Activated T-cell treated with anti-CD3 and anti-CD28 coated beads, Interleukin-2, amount 50 U/mL, for 1 hour (primary cell): ENCODE measurements around the gene MTA1.
A peak's percentile ranks its signal among the peaks of the same experiment; 100 is the strongest.

ENCODE experiments used
- DNase-seq: peaks from one replicate; pipeline ENCODE4 v3.0.0-alpha.2; 2020

The MTA1 gene

GRCh38 chr14:105467249-105467941 lies 47.8 kb downstream of the MTA1 start:
- no peak for DNase-seq

DNA sequence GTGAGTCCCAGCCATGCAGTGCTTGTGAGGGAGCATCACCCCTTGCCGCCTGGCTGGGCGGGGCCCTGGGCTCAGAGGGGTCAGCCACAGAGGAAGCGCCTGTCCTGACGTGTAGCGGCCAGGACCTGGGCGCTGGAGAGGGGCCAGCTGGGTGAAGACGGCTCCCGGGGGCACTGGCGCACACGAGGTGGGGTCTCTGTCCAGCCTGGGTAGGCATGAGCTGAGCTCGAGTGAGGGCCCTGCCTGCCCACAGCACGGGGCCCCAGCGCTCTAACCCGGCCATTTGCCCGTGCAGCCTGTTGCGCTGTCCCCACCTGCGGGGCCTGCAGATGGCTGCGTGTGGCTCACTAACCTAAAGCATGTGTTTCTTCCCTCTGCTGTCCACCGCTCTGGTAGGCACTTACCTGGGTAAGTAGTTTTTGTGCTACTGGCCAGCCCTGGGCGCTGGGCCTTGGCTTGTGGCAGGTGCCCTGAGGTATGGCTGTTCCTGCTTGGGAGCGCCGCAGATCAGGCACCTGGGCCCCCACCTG lies 48.4 kb downstream of the MTA1 start:
- DNase-seq = no peak

GRCh38 chr14:105468621-105469241 lies 49.1 kb downstream of the MTA1 start:
- no peak for DNase-seq

- no peak for DNase-seq
Observed at GRCh38 chr14:105469456-105470349, 50.1 kb downstream of the MTA1 start.

GRCh38 chr14:105470350-105471296 lies 51.0 kb downstream of the MTA1 start:
- DNase-seq = no peak

DNA sequence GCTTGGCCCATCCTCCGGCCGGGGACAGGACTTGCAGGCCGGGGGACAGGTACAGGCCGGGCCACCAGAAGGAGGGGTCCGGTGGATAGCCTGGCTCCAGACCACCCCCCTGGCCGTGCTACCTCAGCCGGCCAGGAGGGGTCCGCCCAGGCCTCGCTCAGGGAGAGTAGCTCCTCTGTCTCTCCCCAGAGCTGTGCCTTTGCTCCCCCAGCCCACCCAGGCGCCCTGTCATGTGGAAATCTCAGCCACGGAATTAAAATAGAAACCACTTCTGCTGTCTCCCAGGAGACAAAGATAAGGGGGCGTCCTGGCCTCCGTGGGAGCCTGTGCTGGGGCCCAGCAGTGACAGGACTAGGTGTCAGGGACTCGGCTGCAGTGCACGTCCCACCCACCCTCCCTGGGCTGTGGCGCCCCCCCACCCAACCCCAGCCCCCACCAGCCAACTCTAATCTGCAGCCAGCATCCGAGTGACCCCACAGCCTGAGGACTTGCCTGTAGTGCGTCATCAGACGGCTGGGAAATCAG lies 51.7 kb downstream of the MTA1 start:
- DNase-seq = no peak

- no peak for DNase-seq
Observed at GRCh38 chr14:105471823-105472485, 52.3 kb downstream of the MTA1 start.

GRCh38 chr14:105472486-105472991 lies 52.9 kb downstream of the MTA1 start:
- no peak for DNase-seq

GRCh38 chr14:105473033-105473676 lies 53.5 kb downstream of the MTA1 start:
- DNase-seq = no peak

- DNase-seq = peak; percentile 82
Observed at GRCh38 chr14:105473677-105474482, 54.3 kb downstream of the MTA1 start.

- peak; percentile 63 for DNase-seq
Observed at GRCh38 chr14:105474483-105475268, 55.0 kb downstream of the MTA1 start, which contains the start of gene CRIP2. Gene CRIP2, plus strand, starts transcription at chr14:105474821. Its CDS starts 42 bp downstream, at chr14:105474863.

GRCh38 chr14:105475269-105476096 lies 55.9 kb downstream of the MTA1 start:
- DNase-seq = no peak

DNA sequence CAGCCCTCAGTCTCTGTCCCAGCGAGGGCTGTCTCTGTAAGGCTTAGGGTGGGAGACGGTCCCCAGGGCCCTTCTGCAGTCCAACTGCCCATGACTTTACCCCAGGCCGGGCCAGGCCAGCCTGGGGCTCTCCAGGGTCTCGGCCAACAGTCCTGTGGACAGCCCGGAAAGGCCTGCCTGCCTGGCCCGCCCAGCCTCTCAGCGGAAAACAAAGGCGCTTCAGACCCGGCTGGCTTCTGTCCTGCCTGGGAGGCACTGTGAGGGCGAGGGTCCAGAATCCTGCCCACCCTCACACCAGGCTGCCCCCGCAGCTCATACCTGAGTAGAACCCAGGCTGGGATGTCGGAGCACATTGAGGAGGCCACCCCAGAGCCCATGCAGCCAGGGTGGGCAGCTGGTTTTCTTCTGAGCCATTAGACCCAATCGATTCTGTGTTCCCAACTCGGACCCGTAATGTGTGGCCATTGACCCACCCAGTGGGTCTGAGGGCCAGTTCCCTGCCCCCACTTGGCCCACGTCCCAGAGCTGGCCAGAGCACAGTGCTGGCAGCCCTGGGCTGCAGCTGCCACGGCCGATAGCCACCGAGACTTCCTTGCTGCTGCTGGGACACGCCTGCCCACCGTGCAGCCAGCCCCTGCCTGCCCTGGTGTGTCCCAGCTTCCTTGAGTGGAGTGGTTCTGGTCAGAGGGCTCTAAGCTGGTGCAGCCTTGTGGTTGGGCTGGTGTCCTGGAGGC lies 56.6 kb downstream of the MTA1 start:
- no peak for DNase-seq

GRCh38 chr14:105476831-105477659 lies 57.4 kb downstream of the MTA1 start:
- no peak for DNase-seq

DNA sequence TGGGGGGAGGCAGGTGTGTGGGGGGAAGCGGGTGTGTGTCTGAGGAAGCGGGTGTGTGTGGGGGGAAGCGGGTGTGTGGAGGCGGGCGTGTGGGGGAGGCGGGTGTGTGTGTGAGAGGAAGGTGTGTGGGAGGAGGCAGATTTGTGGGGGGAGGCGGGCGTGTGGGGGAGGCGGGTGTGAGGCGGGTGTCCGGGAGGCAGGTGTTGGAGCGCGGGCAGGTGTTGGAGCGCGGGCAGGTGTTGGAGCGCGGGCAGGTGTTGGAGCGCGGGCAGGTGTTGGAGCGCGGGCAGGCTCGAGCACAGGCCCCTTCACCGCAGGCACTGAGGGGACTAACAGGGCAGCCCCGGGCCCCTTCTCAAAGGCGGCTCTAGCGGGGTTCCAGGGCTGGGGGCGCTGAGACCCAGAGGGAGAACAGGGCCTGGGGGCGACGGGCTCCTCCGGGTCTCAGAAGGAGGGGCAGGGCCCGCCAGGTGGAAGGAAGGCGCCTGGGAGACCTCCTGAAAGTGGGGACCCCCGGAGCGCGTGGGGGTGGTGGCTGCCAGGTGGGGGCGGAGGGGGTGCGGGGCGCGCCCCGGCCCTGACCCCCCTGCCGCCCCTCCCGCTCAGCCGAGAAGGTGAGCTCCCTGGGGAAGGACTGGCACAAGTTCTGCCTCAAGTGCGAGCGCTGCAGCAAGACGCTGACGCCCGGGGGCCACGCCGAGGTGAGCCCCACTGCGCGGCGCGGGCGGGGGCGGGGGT lies 58.2 kb downstream of the MTA1 start:
- DNase-seq = peak; percentile 60
